Measurements from ENCODE around the gene ZSCAN22.

Gene ZSCAN22

GRCh38 chr19:58379246-58379645 is 52.5 kb downstream of the ZSCAN22 start:
- no peak for DNase-seq

GRCh38 chr19:58380037-58380661 is 53.4 kb downstream of the ZSCAN22 start:
- peak in 1 of 2 donors; percentile 13 for DNase-seq

- peak; percentile 99 for DNase-seq
Measured at GRCh38 chr19:58380662-58381459, 54.1 kb downstream of the ZSCAN22 start, which contains the start of gene ZNF837. ZNF837 (minus strand) TSS chr19:58381030; CDS start chr19:58369332, 11,698 bp downstream.

- no peak for DNase-seq
Measured at GRCh38 chr19:58381460-58382212, 54.8 kb downstream of the ZSCAN22 start.

- no peak for DNase-seq
Measured at GRCh38 chr19:58382997-58383603, 56.3 kb downstream of the ZSCAN22 start.

- no peak for DNase-seq
Measured at GRCh38 chr19:58385313-58385890, 58.6 kb downstream of the ZSCAN22 start.

- no peak for DNase-seq
Measured at GRCh38 chr19:58385891-58386575, 59.2 kb downstream of the ZSCAN22 start.

GRCh38 chr19:58386576-58387337 is 60.0 kb downstream of the ZSCAN22 start, which contains the start of gene RPS5:
RPS5 (plus strand) TSS chr19:58387269; CDS start chr19:58388138, 869 bp downstream.
- DNase-seq, result peak; percentile 74 to 98

GRCh38 chr19:58387338-58388174 is 60.8 kb downstream of the ZSCAN22 start:
- peak in 1 of 2 donors; percentile 64 for DNase-seq

- DNase-seq, result no peak
Measured at GRCh38 chr19:58388175-58388526, 61.4 kb downstream of the ZSCAN22 start.
